Coronary artery (tissue), 2 donors: ENCODE measurements around the gene MSGN1.

ENCODE experiments used
- DNase-seq: peaks from one replicate; pipeline ENCODE4 v3.0.0-alpha.2; 2017; ENCODE audit warnings: low spot score
- H3K27ac ChIP-seq, 2 donors: fragments of 200-600 bp; sonication (generic); one replicate each; pipeline ENCODE4 v1.5.1; 2016 to 2019
- H3K4me3 ChIP-seq: fragments of 200-600 bp; sonication (generic); 2 replicates; pipeline ENCODE4 v1.5.1; 2016; ENCODE audit warnings: mild to moderate bottlenecking, moderate library complexity
- TF ChIP-seq, protein P1 (sequence below): fragments of 200-600 bp; sonication (generic); IDR thresholded peaks from one replicate; pipeline ENCODE4 v1.5.1; 2019; ENCODE audit warnings: antibody characterized with exemption

The MSGN1 gene

GRCh38 chr2:17788773-17789172 lies 27.5 kb upstream of the MSGN1 start:
- no peak for DNase-seq
- Histone ChIP-seq H3K27ac (no peak overlapping the region), H3K4me3 (no peak overlapping the region)
- TF ChIP-seq, protein P1, sequence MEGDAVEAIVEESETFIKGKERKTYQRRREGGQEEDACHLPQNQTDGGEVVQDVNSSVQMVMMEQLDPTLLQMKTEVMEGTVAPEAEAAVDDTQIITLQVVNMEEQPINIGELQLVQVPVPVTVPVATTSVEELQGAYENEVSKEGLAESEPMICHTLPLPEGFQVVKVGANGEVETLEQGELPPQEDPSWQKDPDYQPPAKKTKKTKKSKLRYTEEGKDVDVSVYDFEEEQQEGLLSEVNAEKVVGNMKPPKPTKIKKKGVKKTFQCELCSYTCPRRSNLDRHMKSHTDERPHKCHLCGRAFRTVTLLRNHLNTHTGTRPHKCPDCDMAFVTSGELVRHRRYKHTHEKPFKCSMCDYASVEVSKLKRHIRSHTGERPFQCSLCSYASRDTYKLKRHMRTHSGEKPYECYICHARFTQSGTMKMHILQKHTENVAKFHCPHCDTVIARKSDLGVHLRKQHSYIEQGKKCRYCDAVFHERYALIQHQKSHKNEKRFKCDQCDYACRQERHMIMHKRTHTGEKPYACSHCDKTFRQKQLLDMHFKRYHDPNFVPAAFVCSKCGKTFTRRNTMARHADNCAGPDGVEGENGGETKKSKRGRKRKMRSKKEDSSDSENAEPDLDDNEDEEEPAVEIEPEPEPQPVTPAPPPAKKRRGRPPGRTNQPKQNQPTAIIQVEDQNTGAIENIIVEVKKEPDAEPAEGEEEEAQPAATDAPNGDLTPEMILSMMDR: no peak

- Histone ChIP-seq H3K4me3 (no peak overlapping the region), H3K27ac (no peak overlapping the region)
- TF ChIP-seq, protein P1: no peak
- no peak for DNase-seq
These were observed 25.7 kb upstream of the MSGN1 start for GRCh38 chr2:17790536-17790935.

GRCh38 chr2:17791121-17791816 lies 25.0 kb upstream of the MSGN1 start:
- no peak overlapping the region for H3K27ac ChIP-seq
- TF ChIP-seq, protein P1: no peak
- H3K4me3 ChIP-seq: no peak overlapping the region
- no peak for DNase-seq

DNA sequence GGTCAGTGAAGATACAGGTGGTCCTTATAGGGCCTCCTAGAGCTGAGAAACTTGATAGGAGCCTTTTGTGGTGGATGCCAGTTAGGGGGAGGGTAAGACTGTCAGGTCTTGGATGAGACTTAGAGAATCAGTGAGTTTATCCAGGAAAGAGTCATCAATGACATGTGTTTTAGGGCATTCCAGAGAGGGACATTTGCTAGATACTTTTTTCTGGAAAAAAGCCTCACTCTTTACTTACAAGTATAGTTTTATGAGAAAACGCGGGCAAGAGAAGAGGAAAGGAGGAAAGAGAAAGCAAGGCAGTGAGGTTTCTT lies 24.5 kb upstream of the MSGN1 start:
- TF ChIP-seq, protein P1: no peak
- H3K4me3 ChIP-seq: no peak overlapping the region
- no peak overlapping the region for H3K27ac ChIP-seq
- DNase-seq: no peak

- no peak overlapping the region for H3K4me3 ChIP-seq
- TF ChIP-seq, protein P1: no peak
These were observed 23.7 kb upstream of the MSGN1 start for GRCh38 chr2:17792515-17792914.

DNA sequence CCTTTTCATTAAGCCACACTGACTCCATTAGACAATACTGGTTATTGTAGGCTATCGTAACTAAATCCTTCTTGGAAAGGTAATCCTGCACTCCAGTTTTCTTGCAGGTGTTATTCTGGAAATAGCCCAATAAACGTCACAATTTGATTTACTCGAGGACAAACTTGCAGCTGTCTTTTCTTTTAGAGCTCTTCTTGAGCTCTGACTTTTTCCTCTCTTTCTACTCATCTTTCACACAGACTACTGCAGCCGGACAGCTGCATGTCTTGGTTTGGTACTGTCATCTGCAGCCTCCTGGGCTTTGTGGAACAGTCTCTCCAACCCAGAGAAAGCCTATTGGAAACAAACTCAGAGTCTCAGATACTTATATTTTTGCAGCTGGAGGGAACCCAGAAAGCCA lies 23.0 kb upstream of the MSGN1 start:
- no peak overlapping the region for H3K27ac ChIP-seq
- TF ChIP-seq, protein P1: no peak
- H3K4me3 ChIP-seq: no peak overlapping the region
- DNase-seq: no peak

More at GRCh38 chr2:17792515-17792914, 23.7 kb upstream of the MSGN1 start:
- no peak for DNase-seq
- H3K27ac ChIP-seq: no peak overlapping the region

DNA sequence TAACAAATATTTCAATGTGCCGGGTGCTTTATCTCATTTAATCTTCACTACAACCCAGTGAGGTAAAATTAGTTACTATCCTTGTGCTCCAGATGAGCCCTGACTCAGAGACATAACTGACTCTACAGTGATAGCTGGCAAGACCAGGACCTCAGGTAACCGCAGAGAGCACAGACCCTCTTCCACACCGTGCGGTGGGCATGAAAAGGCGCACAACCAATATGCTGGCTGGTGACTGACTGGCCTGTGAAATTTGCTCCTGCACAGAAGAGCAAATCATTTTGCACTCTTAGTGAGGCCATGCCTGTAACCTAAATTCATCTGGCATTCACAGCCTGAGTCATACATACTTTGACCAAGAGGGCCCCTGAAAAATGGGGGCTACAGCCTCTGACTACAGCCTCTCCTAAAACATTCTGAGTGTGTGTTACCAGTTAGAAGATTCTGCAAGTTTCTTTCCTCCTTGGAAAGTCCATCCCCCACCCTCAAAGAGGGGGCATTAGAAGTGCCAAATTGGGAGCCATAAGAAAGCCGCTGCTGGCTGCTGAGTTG lies 22.4 kb upstream of the MSGN1 start:
- H3K4me3 ChIP-seq: no peak overlapping the region
- DNase-seq: no peak
- H3K27ac ChIP-seq: no peak overlapping the region
- TF ChIP-seq, protein P1: no peak
